Uterus (tissue), 4 donors: Measurements from ENCODE around the gene PLA2G4F. TPM values are rescaled to one million over a fixed set of nuclear protein-coding genes. Genes with fewer than 3 reads are reported as not detected.

Experiments
- DNase-seq, 2 donors: peaks; one replicate each; pipeline ENCODE4 v3.0.0-alpha.2; 2019 to 2020
- H3K27ac ChIP-seq, 2 donors: fragments of 200-600 bp; sonication (generic); 1 replicate in 1 of 2; 2 replicates in 1 of 2; pipeline ENCODE4 v1.5.1; 2016 to 2018
- H3K27me3 ChIP-seq, 2 donors: fragments of 200-600 bp; sonication (generic); one replicate each; pipeline ENCODE4 v1.5.1; 2018 to 2019; ENCODE audit warnings: control low read depth in 1 of 2
- H3K36me3 ChIP-seq, 2 donors: fragments of 200-600 bp; sonication (generic); one replicate each; pipeline ENCODE4 v1.5.1; 2019; ENCODE audit warnings: control low read depth in 1 of 2
- H3K4me1 ChIP-seq, 2 donors: fragments of 200-600 bp; sonication (generic); one replicate each; pipeline ENCODE4 v1.5.1; 2018 to 2019; ENCODE audit warnings: control low read depth in 1 of 2
- H3K4me3 ChIP-seq, 2 donors: fragments of 200-600 bp; sonication (generic); 1 replicate in 1 of 2; 2 replicates in 1 of 2; pipeline ENCODE4 v1.5.1; 2018 to 2019; ENCODE audit warnings: mild to moderate bottlenecking in 1 of 2
- H3K9me3 ChIP-seq, 2 donors: fragments of 200-600 bp; sonication (generic); one replicate each; pipeline ENCODE4 v1.5.1; 2019; ENCODE audit warnings: control low read depth in 1 of 2
- POLR2A ChIP-seq, 2 donors: fragments of 450-650 bp; IDR thresholded peaks; one replicate each; pipeline ENCODE4 v1.6.1; 2016; ENCODE audit warnings: antibody characterized with exemption in 2 of 2, mild to moderate bottlenecking in 1 of 2, moderate library complexity in 1 of 2
- intact Hi-C: fragments of 100-400 bp; cut with DNase I; formaldehyde crosslinking; loops from one replicate; pipeline ENCODE4 v1.15.1; 2023; ENCODE audit warnings: low total_unique reads
- total RNA-seq, 4 donors: library from RNA; depleted of rRNA in 3 of 4; stranded (reverse); fragments of >200 nt in 3 of 4; gene quantifications; one replicate each; pipeline versions ENCODE4 v1.1.0 to v1.2.4, GENCODE V29; 2014 to 2023
- TF ChIP-seq, protein P1 (sequence below), 4 experiments: fragments of 200-600 bp in 2 of 4; fragments of 450-650 bp in 2 of 4; sonication (generic) in 2 of 4; IDR thresholded peaks; one replicate each; pipeline ENCODE4 v1.5.1; 2016 to 2019; ENCODE audit warnings: antibody characterized with exemption in 4 of 4, mild to moderate bottlenecking in 2 of 4, moderate library complexity in 1 of 4
- donor health status: DM: yes; HTN: yes; CAD: no.

The PLA2G4F gene
- total RNA-seq, 4 donors from 2014 or later = 0.26 to 1.5 (median 0.29) TPM; not detected in 1

DNA sequence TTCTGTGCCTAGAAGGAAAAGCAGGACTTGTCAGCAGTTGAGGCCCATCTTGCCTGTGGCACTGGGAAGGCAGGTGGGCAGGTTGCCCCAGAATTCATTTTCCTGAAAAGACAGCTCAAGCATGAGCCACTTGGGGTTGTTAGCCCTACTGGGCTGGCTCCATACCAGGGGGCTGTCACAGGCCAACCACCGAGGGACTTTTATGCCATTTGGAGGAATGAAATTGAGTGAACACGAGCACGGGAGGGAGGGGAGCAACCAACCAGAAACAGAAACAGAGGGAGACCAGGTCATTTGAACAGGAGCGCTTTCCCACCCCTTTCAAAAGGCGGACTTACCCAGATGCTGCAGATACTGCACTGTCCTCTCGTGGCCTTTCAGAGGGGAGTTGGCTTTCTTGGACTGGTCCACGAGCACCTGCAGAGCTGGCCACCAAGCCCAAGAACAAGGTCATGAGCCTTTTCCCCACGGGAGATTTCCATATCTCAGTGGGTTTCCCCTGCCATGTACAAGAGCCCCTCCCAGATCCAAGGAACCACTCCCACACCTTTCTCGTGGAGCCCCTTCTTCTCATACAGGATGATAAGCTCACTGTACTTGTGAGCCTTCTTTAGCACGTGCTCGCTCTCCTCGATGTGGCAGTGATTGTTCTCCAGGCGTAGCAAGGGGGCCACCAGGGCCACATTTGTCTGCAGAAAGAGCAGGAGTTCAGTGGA lies 9.9 kb upstream of the PLA2G4F start:
- no peak overlapping the region for H3K27ac ChIP-seq
- no peak overlapping the region for H3K4me3 ChIP-seq
- intact Hi-C loops = no loop called here
- H3K27me3 ChIP-seq = no peaks in the 10 kb centered on the region
- TF ChIP-seq, protein P1, sequence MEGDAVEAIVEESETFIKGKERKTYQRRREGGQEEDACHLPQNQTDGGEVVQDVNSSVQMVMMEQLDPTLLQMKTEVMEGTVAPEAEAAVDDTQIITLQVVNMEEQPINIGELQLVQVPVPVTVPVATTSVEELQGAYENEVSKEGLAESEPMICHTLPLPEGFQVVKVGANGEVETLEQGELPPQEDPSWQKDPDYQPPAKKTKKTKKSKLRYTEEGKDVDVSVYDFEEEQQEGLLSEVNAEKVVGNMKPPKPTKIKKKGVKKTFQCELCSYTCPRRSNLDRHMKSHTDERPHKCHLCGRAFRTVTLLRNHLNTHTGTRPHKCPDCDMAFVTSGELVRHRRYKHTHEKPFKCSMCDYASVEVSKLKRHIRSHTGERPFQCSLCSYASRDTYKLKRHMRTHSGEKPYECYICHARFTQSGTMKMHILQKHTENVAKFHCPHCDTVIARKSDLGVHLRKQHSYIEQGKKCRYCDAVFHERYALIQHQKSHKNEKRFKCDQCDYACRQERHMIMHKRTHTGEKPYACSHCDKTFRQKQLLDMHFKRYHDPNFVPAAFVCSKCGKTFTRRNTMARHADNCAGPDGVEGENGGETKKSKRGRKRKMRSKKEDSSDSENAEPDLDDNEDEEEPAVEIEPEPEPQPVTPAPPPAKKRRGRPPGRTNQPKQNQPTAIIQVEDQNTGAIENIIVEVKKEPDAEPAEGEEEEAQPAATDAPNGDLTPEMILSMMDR (IDR thresholded peaks at IDR 0.05) = no peak
- no peak for TF ChIP-seq POLR2A (IDR thresholded peaks at IDR 0.05)
- no peaks in the 10 kb centered on the region for H3K4me1 ChIP-seq
- H3K9me3 ChIP-seq = no peaks in the 10 kb centered on the region
- no peaks in the 10 kb centered on the region for H3K36me3 ChIP-seq
- no peak for DNase-seq

DNA sequence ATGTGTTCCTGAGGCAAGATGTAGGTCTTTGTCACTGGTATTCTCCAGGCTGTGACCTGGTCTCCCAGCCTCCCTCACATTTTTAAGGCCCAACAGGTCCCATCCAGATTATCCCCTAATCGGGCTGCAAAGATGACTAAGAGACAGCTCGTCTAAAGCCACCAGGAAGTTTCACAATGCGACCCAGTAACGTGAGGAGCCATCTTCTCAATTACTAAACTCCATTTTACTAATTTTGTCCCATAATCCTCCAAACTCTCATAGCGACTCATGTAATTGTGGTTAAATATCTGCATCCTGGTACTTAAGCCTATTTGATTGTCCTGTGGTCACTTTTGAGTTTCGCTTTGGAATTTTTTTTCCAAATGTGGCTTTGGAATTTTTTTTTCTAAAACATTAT lies 8.7 kb upstream of the PLA2G4F start:
- TF ChIP-seq, protein P1 (IDR thresholded peaks at IDR 0.05) = no peak
- Histone ChIP-seq H3K36me3 (no peaks in the 10 kb centered on the region), H3K9me3 (no peaks in the 10 kb centered on the region), H3K4me3 (no peak overlapping the region), H3K27ac (no peak overlapping the region), H3K4me1 (no peaks in the 10 kb centered on the region), H3K27me3 (no peaks in the 10 kb centered on the region)
- DNase-seq = no peak
- intact Hi-C loops = no loop called here

DNA sequence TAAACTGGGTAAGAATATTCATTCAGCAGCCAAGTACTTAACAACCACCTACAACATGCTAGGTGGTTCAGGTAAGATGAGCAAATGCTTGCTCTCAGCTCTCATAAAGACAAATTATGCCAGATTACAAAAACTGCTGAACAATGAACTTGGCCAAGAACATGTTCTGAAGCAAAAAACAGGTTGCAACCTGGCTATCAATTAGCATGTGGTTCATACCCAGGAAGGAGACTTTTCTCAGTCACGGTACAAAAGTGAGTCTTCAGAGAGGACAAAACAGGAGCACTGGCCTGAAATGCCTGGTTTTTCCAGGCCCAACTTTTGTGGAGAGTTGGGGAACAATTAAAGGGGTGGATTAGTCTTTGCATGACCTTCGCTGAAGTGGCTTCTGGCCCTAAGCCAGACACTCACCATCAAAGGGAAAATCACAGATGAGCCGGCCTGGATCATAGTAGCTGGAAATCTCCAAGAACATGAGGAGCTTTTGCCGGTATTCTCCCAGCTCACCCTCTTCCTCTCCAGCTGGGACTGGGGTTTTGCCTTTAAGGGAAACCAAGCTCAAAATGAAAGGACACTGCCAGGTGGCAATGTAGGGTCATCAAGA lies 7.6 kb upstream of the PLA2G4F start:
- Histone ChIP-seq H3K36me3 (no peaks in the 10 kb centered on the region), H3K27ac (no peak overlapping the region)
- DNase-seq = no peak

DNA sequence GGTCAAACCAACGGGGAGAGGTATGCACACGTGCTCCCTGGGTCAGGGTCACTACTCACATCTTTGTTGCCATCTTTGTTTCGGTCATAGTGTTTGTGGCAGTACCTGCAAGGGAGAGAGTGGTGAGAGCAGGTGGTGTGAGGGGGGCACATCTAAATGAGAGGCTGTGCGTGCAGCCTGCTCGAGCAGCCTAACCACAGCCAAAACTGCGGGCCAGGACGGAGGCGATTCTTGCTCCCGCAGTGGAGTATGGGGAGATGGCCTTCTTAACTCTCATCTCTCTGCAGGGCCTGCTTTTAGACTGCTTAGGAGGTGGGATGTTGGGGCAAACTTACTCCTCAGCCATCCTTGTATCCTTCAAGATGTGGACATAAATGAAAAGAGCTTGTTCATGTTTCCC lies 6.9 kb upstream of the PLA2G4F start:
- TF ChIP-seq POLR2A (IDR thresholded peaks at IDR 0.05) = no peak
- TF ChIP-seq, protein P1 (IDR thresholded peaks at IDR 0.05) = no peak
- no peaks in the 10 kb centered on the region for H3K27me3 ChIP-seq
- H3K9me3 ChIP-seq = no peaks in the 10 kb centered on the region
- no peak overlapping the region for H3K4me3 ChIP-seq
- no peaks in the 10 kb centered on the region for H3K4me1 ChIP-seq
- DNase-seq = no peak
- intact Hi-C loops = no loop called here
- H3K36me3 ChIP-seq = no peaks in the 10 kb centered on the region
- no peak overlapping the region for H3K27ac ChIP-seq

More for the DNA sequence above, 7.6 kb upstream of the PLA2G4F start:
- Histone ChIP-seq H3K27me3 (no peaks in the 10 kb centered on the region), H3K4me1 (no peaks in the 10 kb centered on the region), H3K4me3 (no peak overlapping the region), H3K9me3 (no peaks in the 10 kb centered on the region)
- intact Hi-C loops = no loop called here
- TF ChIP-seq POLR2A (IDR thresholded peaks at IDR 0.05) = no peak
- TF ChIP-seq, protein P1 (IDR thresholded peaks at IDR 0.05) = no peak

DNA sequence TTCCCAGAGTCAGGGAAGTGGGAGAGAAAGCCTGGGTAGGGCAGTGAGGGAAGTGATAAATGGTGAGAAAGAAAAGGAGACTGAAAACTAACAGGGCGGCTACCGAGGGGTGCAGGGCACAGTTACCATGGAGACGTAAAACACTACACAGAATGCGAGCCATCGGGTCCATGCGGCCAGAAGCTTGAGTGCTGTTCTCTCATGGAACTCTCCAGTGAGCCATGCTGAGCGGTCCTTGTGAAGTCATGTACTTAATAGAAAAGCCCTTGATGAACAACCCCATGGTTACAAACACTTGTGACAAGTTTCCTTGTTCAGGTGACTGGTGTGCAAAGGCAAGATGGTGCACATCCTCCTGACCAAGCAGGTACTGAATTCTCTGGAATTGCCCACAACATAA lies 3.7 kb upstream of the PLA2G4F start:
- H3K27ac ChIP-seq = no peak overlapping the region
- no peaks in the 10 kb centered on the region for H3K27me3 ChIP-seq
- H3K4me1 ChIP-seq = no peaks in the 10 kb centered on the region
- no peaks in the 10 kb centered on the region for H3K9me3 ChIP-seq
- TF ChIP-seq, protein P1 (IDR thresholded peaks at IDR 0.05) = no peak
- intact Hi-C loops = no loop called here
- H3K4me3 ChIP-seq = no peak overlapping the region
- DNase-seq = no peak
- no peaks in the 10 kb centered on the region for H3K36me3 ChIP-seq
